T-cell (primary cell): Measurements from ENCODE around the gene ATP7B. TPM values are rescaled to one million over a fixed set of nuclear protein-coding genes. Genes with fewer than 3 reads are reported as not detected.

Source experiments
- ATAC-seq, 4 experiments: fragments of 200-7000 bp in 3 of 4; fragments of 150-1000 bp in 1 of 4; cut with Tn5 transposase; replicated peaks in 1 of 4; 1 replicate in 3 of 4; 2 replicates in 1 of 4; pipeline ENCODE4 v1.10.0; 2021; ENCODE audit warnings: moderate library complexity in 3 of 4, mild to moderate bottlenecking in 2 of 4, moderate number of reproducible peaks in 1 of 4
- CTCF ChIA-PET, 2 donors: fragments of 300-600 bp; sonication (Branson Sonifier 250); formaldehyde crosslinking; loops; one replicate each; lab custom pipeline; 2022; ENCODE audit warnings: antibody characterized with exemption in 2 of 2; lab: Charles Lee
- POLR2A ChIA-PET, 2 donors: fragments of 300-600 bp; sonication (Branson Sonifier 250); formaldehyde crosslinking; loops; one replicate each; lab custom pipeline; 2022; ENCODE audit warnings: antibody characterized with exemption in 2 of 2; lab: Charles Lee
- DNase-seq, 35 experiments: peaks; one replicate each; pipeline versions ENCODE4 v3.0.0 to v3.0.0-alpha.2; 2013 to 2023
- H3K27ac ChIP-seq: one replicate; pipeline ENCODE4 v1.5.1; 2013; ENCODE audit warnings: low read length
- H3K27me3 ChIP-seq, 2 experiments: replicated peaks in 1 of 2; 1 replicate in 1 of 2; 2 replicates in 1 of 2; pipeline versions ENCODE4 v1.6.1 to v1.7.0; 2013; ENCODE audit warnings: low read length in 1 of 2, mixed read lengths in 1 of 2; ENCODE audit not compliant: control insufficient read depth in 2 of 2, insufficient read depth in 2 of 2; ENCODE audit errors: extremely low read depth in 1 of 2
- H3K36me3 ChIP-seq, 2 donors: 1 replicate in 1 of 2; 2 replicates in 1 of 2; pipeline versions ENCODE4 v1.6.1 to v1.7.0; 2013; ENCODE audit warnings: low read length in 1 of 2; ENCODE audit not compliant: control insufficient read depth in 2 of 2, insufficient read depth in 1 of 2; ENCODE audit errors: extremely low read depth in 1 of 2
- H3K4me1 ChIP-seq, 2 experiments: 1 replicate in 1 of 2; 2 replicates in 1 of 2; pipeline versions ENCODE4 v1.6.1 to v1.7.0; 2013; ENCODE audit warnings: low read length in 2 of 2, mixed read lengths in 1 of 2; ENCODE audit not compliant: insufficient read depth in 2 of 2, control insufficient read depth in 1 of 2; ENCODE audit errors: extremely low read depth in 1 of 2
- H3K4me3 ChIP-seq, 2 donors: 1 replicate in 1 of 2; 2 replicates in 1 of 2; pipeline versions ENCODE4 v1.5.1 to v1.7.0; 2013; ENCODE audit warnings: mild to moderate bottlenecking in 2 of 2, low read length in 1 of 2, moderate library complexity in 1 of 2; ENCODE audit not compliant: control insufficient read depth in 1 of 2; ENCODE audit errors: extremely low read depth in 1 of 2
- H3K9me3 ChIP-seq: 2 replicates; pipeline ENCODE4 v1.7.0; 2013
- H3K27ac Mint-ChIP-seq, 2 donors: one replicate each; pipeline ENCODE4 v1.8.0; 2020 to 2021; ENCODE audit warnings: mild to moderate bottlenecking in 2 of 2, mixed read lengths in 2 of 2
- H3K27me3 Mint-ChIP-seq, 2 donors: one replicate each; pipeline ENCODE4 v1.8.0; 2021 to 2022; ENCODE audit warnings: mixed read lengths in 2 of 2
- H3K36me3 Mint-ChIP-seq: one replicate; pipeline ENCODE4 v1.8.0; 2021; ENCODE audit warnings: mixed read lengths
- H3K4me1 Mint-ChIP-seq, 3 donors: one replicate each; pipeline ENCODE4 v1.8.0; 2020 to 2022; ENCODE audit warnings: mixed read lengths in 3 of 3, mild to moderate bottlenecking in 1 of 3
- H3K4me3 Mint-ChIP-seq, 3 donors: one replicate each; pipeline ENCODE4 v1.8.0; 2020 to 2022; ENCODE audit warnings: mild to moderate bottlenecking in 3 of 3, mixed read lengths in 3 of 3, moderate library complexity in 3 of 3
- H3K9me3 Mint-ChIP-seq, 3 donors: one replicate each; pipeline ENCODE4 v1.8.0; 2020 to 2022; ENCODE audit warnings: mixed read lengths in 3 of 3
- WGBS: methylation state at CpG from one replicate; pipeline ENCODE4 v1.1.5; 2013; ENCODE audit warnings: missing lambda C conversion rate; ENCODE audit not compliant: insufficient coverage; 5-methylcytosine and 5-hydroxymethylcytosine counted together
- total RNA-seq, 35 experiments: library from RNA in 6 of 35; stranded (reverse) in 6 of 35; fragments of 120-200 nt in 1 of 35; gene quantifications; one replicate each; pipeline versions ENCODE4 v1.2.1 to v1.2.4 and lab custom pipeline; 2013 to 2026

Gene ATP7B
- total RNA-seq, 5 donors from 2014 or later (not counting 1 experiment from before 2014, with no cell fraction given), result 0.99 to 2.6 (median 1.3) TPM

DNA sequence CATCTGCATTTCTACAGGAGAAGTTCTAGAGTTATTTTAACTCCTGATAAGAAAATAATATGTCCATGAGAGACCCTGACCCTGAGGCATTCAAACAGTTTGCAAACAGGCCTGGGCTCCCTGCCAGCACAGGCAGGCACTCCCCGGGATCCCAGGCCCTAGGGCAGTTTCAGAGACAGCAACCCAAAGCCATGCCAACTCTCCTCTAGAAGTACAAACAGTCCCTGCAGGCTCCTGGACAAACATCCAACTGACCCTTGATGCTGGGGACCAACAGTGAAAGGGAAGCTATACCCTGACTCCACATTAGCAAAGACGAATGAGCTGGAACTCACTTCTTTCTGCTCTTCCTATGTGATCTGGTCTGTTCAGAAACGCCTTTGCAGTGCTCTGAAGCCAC, 104.7 kb downstream of the ATP7B start:
- Mint-ChIP-seq H3K9me3 (no peaks in the 10 kb centered on the region), H3K4me3 (no peak overlapping the region), H3K27ac (no peak overlapping the region), H3K36me3 (no peaks in the 10 kb centered on the region), H3K4me1 (peaks cover 10 to 25% (median 13%) of the 10 kb centered on the region in 3 donors), H3K27me3 (peaks cover 0 to 4% of the 10 kb centered on the region in 2 donors)
- H3K9me3 ChIP-seq, result no peaks in the 10 kb centered on the region
- no peaks in the 10 kb centered on the region for H3K36me3 ChIP-seq
- H3K27ac ChIP-seq, result no peak overlapping the region
- H3K4me3 ChIP-seq, result no peak overlapping the region
- peaks cover 0 to 2% of the 10 kb centered on the region in 2 experiments for H3K4me1 ChIP-seq
- WGBS, result 95% methylated on average over 3 of the region's 3 CpGs
- H3K27me3 ChIP-seq, result peaks cover 0 to 7% of the 10 kb centered on the region in 2 experiments
- POLR2A ChIA-PET, result no interaction called here
- ATAC-seq (no peak), DNase-seq (no peak)
- CTCF ChIA-PET, result no interaction called here

- no peak overlapping the region for H3K4me3 ChIP-seq
- ATAC-seq, result no peak
- 67% methylated on average over 6 of the region's 6 CpGs for WGBS
- H3K36me3 ChIP-seq, result no peaks in the 10 kb centered on the region
- H3K27me3 ChIP-seq, result peaks cover 0 to 7% of the 10 kb centered on the region in 2 experiments
- peaks cover 0 to 4% of the 10 kb centered on the region in 2 donors for H3K27me3 Mint-ChIP-seq
- no peak overlapping the region for H3K4me3 Mint-ChIP-seq
- H3K4me1 ChIP-seq, result peaks cover 0 to 2% of the 10 kb centered on the region in 2 experiments
- no peak overlapping the region for H3K27ac Mint-ChIP-seq
- no peaks in the 10 kb centered on the region for H3K9me3 ChIP-seq
- ChIA-PET POLR2A (no interaction called here), CTCF (no interaction called here)
- no peaks in the 10 kb centered on the region for H3K36me3 Mint-ChIP-seq
- no peak overlapping the region for H3K27ac ChIP-seq
- H3K9me3 Mint-ChIP-seq, result no peaks in the 10 kb centered on the region
- no peak for DNase-seq
- H3K4me1 Mint-ChIP-seq, result peaks cover 10 to 25% (median 13%) of the 10 kb centered on the region in 3 donors
Measured at GRCh38 chr13:51905787-51906186, 105.5 kb downstream of the ATP7B start.

GRCh38 chr13:51902776-51903175, 108.5 kb downstream of the ATP7B start:
- H3K9me3 Mint-ChIP-seq, result no peaks in the 10 kb centered on the region
- ATAC-seq (no peak), DNase-seq (peak in 1 of 35 experiments; percentile 11)
- H3K36me3 Mint-ChIP-seq, result no peaks in the 10 kb centered on the region
- no peak overlapping the region for H3K4me3 Mint-ChIP-seq
- WGBS, result 33% methylated on average over 1 of the region's 4 CpGs
- H3K4me1 Mint-ChIP-seq, result peaks cover 0 to 8% (median 0%) of the 10 kb centered on the region in 3 donors
- Histone ChIP-seq H3K36me3 (no peaks in the 10 kb centered on the region), H3K9me3 (no peaks in the 10 kb centered on the region), H3K4me1 (peaks cover 0 to 2% of the 10 kb centered on the region in 2 experiments), H3K27me3 (peaks cover 0 to 7% of the 10 kb centered on the region in 2 experiments), H3K27ac (no peak overlapping the region), H3K4me3 (no peak overlapping the region)
- no peak overlapping the region for H3K27ac Mint-ChIP-seq
- H3K27me3 Mint-ChIP-seq, result peaks cover 0 to 4% of the 10 kb centered on the region in 2 donors
- ChIA-PET CTCF (no interaction called here), POLR2A (interaction anchor here in 1 of 2 donors (0.8 kb wide), 1 partner anchor 293 kb away, joined by 3 read pairs; no protein-coding TSS in a partner anchor)

GRCh38 chr13:51900471-51900870, 110.8 kb downstream of the ATP7B start:
- Histone ChIP-seq H3K27me3 (peaks cover 0 to 7% of the 10 kb centered on the region in 2 experiments), H3K27ac (no peak overlapping the region), H3K9me3 (no peaks in the 10 kb centered on the region), H3K4me3 (no peak overlapping the region), H3K36me3 (no peaks in the 10 kb centered on the region), H3K4me1 (peaks cover 0 to 2% of the 10 kb centered on the region in 2 experiments)
- H3K36me3 Mint-ChIP-seq, result no peaks in the 10 kb centered on the region
- H3K4me3 Mint-ChIP-seq, result no peak overlapping the region
- ChIA-PET CTCF (no interaction called here), POLR2A (no interaction called here)
- peaks cover 0 to 11% (median 4%) of the 10 kb centered on the region in 3 donors for H3K4me1 Mint-ChIP-seq
- no peaks in the 10 kb centered on the region for H3K9me3 Mint-ChIP-seq
- DNase-seq, result no peak
- ATAC-seq, result no peak
- H3K27ac Mint-ChIP-seq, result no peak overlapping the region
- H3K27me3 Mint-ChIP-seq, result peaks cover 0 to 6% of the 10 kb centered on the region in 2 donors
- WGBS, result no CpG with 5 or more reads among the region's 1 CpG

GRCh38 chr13:51895906-51896888, 115.1 kb downstream of the ATP7B start:
- ChIA-PET CTCF (interaction anchor here (0.5 to 1.6 kb wide), 5 partner anchors 16 to 1299 kb away, joined by 3 to 11 read pairs (median 3); partner anchors contain the start of gene NEK5 (in 1 of the 2)), POLR2A (no interaction called here)
- Histone ChIP-seq H3K27ac (no peak overlapping the region), H3K9me3 (no peaks in the 10 kb centered on the region), H3K27me3 (peaks cover 0 to 11% of the 10 kb centered on the region in 2 experiments), H3K4me1 (no peaks in the 10 kb centered on the region), H3K36me3 (no peaks in the 10 kb centered on the region), H3K4me3 (no peak overlapping the region)
- Mint-ChIP-seq H3K4me1 (peaks cover 0 to 4% (median 4%) of the 10 kb centered on the region in 3 donors), H3K4me3 (no peak overlapping the region), H3K9me3 (no peaks in the 10 kb centered on the region), H3K27ac (no peak overlapping the region), H3K27me3 (peaks cover 5 to 13% of the 10 kb centered on the region in 2 donors), H3K36me3 (no peaks in the 10 kb centered on the region)
- DNase-seq (peak in 27 of 35 experiments; percentile 4 to 61 (median 26)), ATAC-seq (peak; percentile 43 to 74 (median 55))
- WGBS, result 49% methylated on average over 7 of the region's 9 CpGs

GRCh38 chr13:51894239-51894638, 117.0 kb downstream of the ATP7B start:
- Histone ChIP-seq H3K27me3 (peaks cover 0 to 16% of the 10 kb centered on the region in 2 experiments), H3K9me3 (no peaks in the 10 kb centered on the region), H3K4me3 (no peak overlapping the region), H3K4me1 (no peaks in the 10 kb centered on the region), H3K27ac (no peak overlapping the region), H3K36me3 (no peaks in the 10 kb centered on the region)
- ChIA-PET POLR2A (interaction anchor here in 1 of 2 donors (0.7 kb wide), 1 partner anchor 8 kb away, joined by 3 read pairs; no protein-coding TSS in a partner anchor), CTCF (no interaction called here)
- H3K36me3 Mint-ChIP-seq, result no peaks in the 10 kb centered on the region
- no peak overlapping the region for H3K27ac Mint-ChIP-seq
- H3K9me3 Mint-ChIP-seq, result no peaks in the 10 kb centered on the region
- 94% methylated on average over 4 of the region's 4 CpGs for WGBS
- no peak overlapping the region for H3K4me3 Mint-ChIP-seq
- DNase-seq (no peak), ATAC-seq (no peak)
- H3K4me1 Mint-ChIP-seq, result peaks cover 0 to 4% (median 4%) of the 10 kb centered on the region in 3 donors
- H3K27me3 Mint-ChIP-seq, result peaks cover 5 to 16% of the 10 kb centered on the region in 2 donors
